Effector memory CD4-positive, alpha-beta T cell (primary cell): ENCODE results near the gene KLRF1.

ENCODE experiments used
- DNase-seq, 3 donors: peaks; one replicate each; pipeline ENCODE4 v3.0.0-alpha.2; 2020
- H3K27ac ChIP-seq: 2 replicates; pipeline ENCODE4 v1.7.0; 2013; ENCODE audit warnings: mild to moderate bottlenecking, low read length, moderate library complexity; ENCODE audit not compliant: insufficient read depth, poor library complexity, severe bottlenecking
- H3K27me3 ChIP-seq: replicated peaks from 2 replicates; pipeline ENCODE4 v1.7.0; 2013; ENCODE audit warnings: mild to moderate bottlenecking, low read length; ENCODE audit not compliant: insufficient read depth, control insufficient read depth, poor library complexity, severe bottlenecking
- H3K36me3 ChIP-seq: 2 replicates; pipeline ENCODE4 v1.7.0; 2013; ENCODE audit warnings: mild to moderate bottlenecking, low read length, moderate library complexity; ENCODE audit not compliant: control insufficient read depth, insufficient read depth
- H3K4me1 ChIP-seq: 2 replicates; pipeline ENCODE4 v1.7.0; 2013; ENCODE audit warnings: low read length, mild to moderate bottlenecking; ENCODE audit not compliant: control insufficient read depth, insufficient read depth, poor library complexity, severe bottlenecking
- H3K4me3 ChIP-seq: 2 replicates; pipeline ENCODE4 v1.7.0; 2013; ENCODE audit warnings: low read length, low read depth, mild to moderate bottlenecking; ENCODE audit not compliant: insufficient read depth, poor library complexity, severe bottlenecking
- H3K9me3 ChIP-seq: 2 replicates; pipeline ENCODE4 v1.7.0; 2013; ENCODE audit warnings: mild to moderate bottlenecking, low read length, moderate library complexity; ENCODE audit not compliant: control insufficient read depth

KLRF1 gene

GRCh38 chr12:9809338-9809737, 17.9 kb upstream of the KLRF1 start:
- Histone ChIP-seq H3K4me3 (no peak overlapping the region), H3K27ac (no peak overlapping the region), H3K27me3 (no peaks in the 10 kb centered on the region), H3K36me3 (no peaks in the 10 kb centered on the region), H3K4me1 (peaks cover 8% of the 10 kb centered on the region), H3K9me3 (no peaks in the 10 kb centered on the region)
- DNase-seq, result no peak

- no peak overlapping the region for H3K27ac ChIP-seq
- no peak for DNase-seq
- H3K36me3 ChIP-seq, result no peaks in the 10 kb centered on the region
- H3K9me3 ChIP-seq, result no peaks in the 10 kb centered on the region
- H3K27me3 ChIP-seq, result no peaks in the 10 kb centered on the region
- H3K4me3 ChIP-seq, result no peak overlapping the region
- H3K4me1 ChIP-seq, result peaks cover 8% of the 10 kb centered on the region
Observed at GRCh38 chr12:9809866-9810265, 17.4 kb upstream of the KLRF1 start.

GRCh38 chr12:9810671-9811070, 16.6 kb upstream of the KLRF1 start:
- H3K4me3 ChIP-seq, result no peak overlapping the region
- peaks cover 8% of the 10 kb centered on the region for H3K4me1 ChIP-seq
- H3K9me3 ChIP-seq, result no peaks in the 10 kb centered on the region
- no peaks in the 10 kb centered on the region for H3K27me3 ChIP-seq
- H3K27ac ChIP-seq, result no peak overlapping the region
- DNase-seq, result no peak
- H3K36me3 ChIP-seq, result no peaks in the 10 kb centered on the region

- Histone ChIP-seq H3K36me3 (no peaks in the 10 kb centered on the region), H3K27ac (no peak overlapping the region), H3K9me3 (no peaks in the 10 kb centered on the region), H3K4me3 (no peak overlapping the region), H3K27me3 (no peaks in the 10 kb centered on the region), H3K4me1 (peaks cover 8% of the 10 kb centered on the region)
- DNase-seq, result no peak
Observed at GRCh38 chr12:9811621-9812020, 15.7 kb upstream of the KLRF1 start.

- Histone ChIP-seq H3K4me3 (peak overlapping the region; percentile 51), H3K27ac (no peak overlapping the region), H3K9me3 (no peaks in the 10 kb centered on the region), H3K36me3 (no peaks in the 10 kb centered on the region), H3K27me3 (no peaks in the 10 kb centered on the region), H3K4me1 (peaks cover 8% of the 10 kb centered on the region)
- DNase-seq, result peak; percentile 72 to 79 (median 77)
Observed at GRCh38 chr12:9813821-9814798, 13.2 kb upstream of the KLRF1 start.

GRCh38 chr12:9820281-9820930, 6.9 kb upstream of the KLRF1 start:
- H3K4me3 ChIP-seq, result no peak overlapping the region
- no peak overlapping the region for H3K27ac ChIP-seq
- H3K4me1 ChIP-seq, result no peaks in the 10 kb centered on the region
- DNase-seq, result no peak
- H3K27me3 ChIP-seq, result no peaks in the 10 kb centered on the region
- H3K36me3 ChIP-seq, result no peaks in the 10 kb centered on the region
- H3K9me3 ChIP-seq, result no peaks in the 10 kb centered on the region

GRCh38 chr12:9829483-9829882, 2.2 kb downstream of the KLRF1 start:
- Histone ChIP-seq H3K4me3 (no peak overlapping the region), H3K36me3 (no peaks in the 10 kb centered on the region), H3K27me3 (no peaks in the 10 kb centered on the region), H3K9me3 (no peaks in the 10 kb centered on the region), H3K27ac (no peak overlapping the region), H3K4me1 (no peaks in the 10 kb centered on the region)
- no peak for DNase-seq

- Histone ChIP-seq H3K4me1 (no peaks in the 10 kb centered on the region), H3K36me3 (no peaks in the 10 kb centered on the region), H3K4me3 (no peak overlapping the region), H3K9me3 (no peaks in the 10 kb centered on the region), H3K27me3 (no peaks in the 10 kb centered on the region), H3K27ac (no peak overlapping the region)
- DNase-seq, result no peak
Observed at GRCh38 chr12:9829982-9830381, 2.7 kb downstream of the KLRF1 start.

GRCh38 chr12:9831720-9832119, 4.4 kb downstream of the KLRF1 start:
- no peak for DNase-seq
- H3K36me3 ChIP-seq, result no peaks in the 10 kb centered on the region
- no peak overlapping the region for H3K4me3 ChIP-seq
- H3K4me1 ChIP-seq, result no peaks in the 10 kb centered on the region
- H3K27ac ChIP-seq, result no peak overlapping the region
- no peaks in the 10 kb centered on the region for H3K9me3 ChIP-seq
- H3K27me3 ChIP-seq, result no peaks in the 10 kb centered on the region

GRCh38 chr12:9843407-9843806, 16.1 kb downstream of the KLRF1 start:
- H3K9me3 ChIP-seq, result no peaks in the 10 kb centered on the region
- H3K36me3 ChIP-seq, result no peaks in the 10 kb centered on the region
- H3K27me3 ChIP-seq, result no peaks in the 10 kb centered on the region
- H3K27ac ChIP-seq, result no peak overlapping the region
- no peaks in the 10 kb centered on the region for H3K4me1 ChIP-seq
- no peak for DNase-seq
- H3K4me3 ChIP-seq, result no peak overlapping the region
